ENCODE data around the gene CLDN6. TPM values are rescaled to one million over a fixed set of nuclear protein-coding genes. Genes with fewer than 3 reads are reported as not detected.

Gene CLDN6
- total RNA-seq, 2 experiments from 2014 or later = not detected

GRCh38 chr16:3004781-3005284 is 13.2 kb downstream of the CLDN6 start:
- Histone ChIP-seq H3K27ac (ENCODE audit: low read depth, low read length, poor library complexity, severe bottlenecking) (no peak overlapping the region), H3K9me2 (ENCODE audit: insufficient read depth, low read length) (no peaks in the 10 kb centered on the region), H3K4me3 (ENCODE audit: low read depth, low read length, poor library complexity, severe bottlenecking) (peak overlapping the region; percentile 50), H4K20me1 (ENCODE audit: insufficient read depth, low read length) (no peaks in the 10 kb centered on the region), H3K36me3 (ENCODE audit: insufficient read depth, low read length) (no peaks in the 10 kb centered on the region), H3K79me2 (ENCODE audit: insufficient read depth, low read depth, low read length) (no peaks in the 10 kb centered on the region), H3K9me3 (ENCODE audit: low read length) (no peaks in the 10 kb centered on the region), H3K4me1 (ENCODE audit: insufficient read depth, low read length, poor library complexity, severe bottlenecking) (peaks cover 23% of the 10 kb centered on the region), H3K4me2 (ENCODE audit: low read length) (peak overlapping the region; percentile 66), H2AFZ (ENCODE audit: low read length) (no peak overlapping the region)
- CTCF ChIA-PET (ENCODE audit: unreplicated experiment) = interaction anchor here (1.4 to 1.5 kb wide), 2 partner anchors 23 to 24 kb away, joined by 3 to 5 read pairs; partner anchors contain the start of gene PKMYT1
- BruUV-seq (replicated peaks) = no TSS peak
- DNase-seq (ENCODE audit: low spot score) = no peak
- intact Hi-C loops (cut with micrococcal nuclease; ENCODE audit: unreplicated experiment) = loop anchor here (1.0 to 2.0 kb wide), 2 partner anchors 36 to 54 kb away; partner anchors contain the start of gene PAQR4
- POLR2A ChIA-PET = interaction anchor here (0.6 to 1.3 kb wide), 2 partner anchors 23 to 44 kb away, joined by 3 to 4 read pairs; no protein-coding TSS in a partner anchor
- no peak for TF ChIP-seq EZH2phosphoT487 (IDR thresholded peaks at IDR 0.05; ENCODE audit: borderline replicate concordance, low read depth, low read length)
- no peak for TF ChIP-seq CTCF (conservative IDR thresholded peaks at IDR 0.05; ENCODE audit: low read length)

GRCh38 chr16:3004319-3004718 is 13.7 kb downstream of the CLDN6 start:
- Histone ChIP-seq H3K4me2 (ENCODE audit: low read length) (no peak overlapping the region; the same call in 1 of the 2 replicates), H3K36me3 (ENCODE audit: insufficient read depth, low read length) (no peaks in the 10 kb centered on the region), H2AFZ (ENCODE audit: low read length) (no peak overlapping the region), H4K20me1 (ENCODE audit: insufficient read depth, low read length) (no peaks in the 10 kb centered on the region), H3K9me2 (ENCODE audit: insufficient read depth, low read length) (no peaks in the 10 kb centered on the region), H3K9me3 (ENCODE audit: low read length) (no peaks in the 10 kb centered on the region), H3K4me3 (ENCODE audit: low read depth, low read length, poor library complexity, severe bottlenecking) (no peak overlapping the region), H3K27ac (ENCODE audit: low read depth, low read length, poor library complexity, severe bottlenecking) (no peak overlapping the region), H3K4me1 (ENCODE audit: insufficient read depth, low read length, poor library complexity, severe bottlenecking) (peaks cover 23% of the 10 kb centered on the region), H3K79me2 (ENCODE audit: insufficient read depth, low read depth, low read length) (no peaks in the 10 kb centered on the region)
- CTCF ChIA-PET (ENCODE audit: unreplicated experiment) = interaction anchor here (0.6 to 1.5 kb wide), 4 partner anchors 20 to 48 kb away, joined by 3 to 5 read pairs (median 4); partner anchors contain the start of gene PKMYT1
- POLR2A ChIA-PET = interaction anchor here (1.3 kb wide), 1 partner anchor 24 kb away, joined by 4 read pairs; no protein-coding TSS in a partner anchor
- DNase-seq (ENCODE audit: low spot score) = no peak
- TF ChIP-seq CTCF (conservative IDR thresholded peaks at IDR 0.05; ENCODE audit: low read length) (no peak), EZH2phosphoT487 (IDR thresholded peaks at IDR 0.05; ENCODE audit: borderline replicate concordance, low read depth, low read length) (no peak)
- no TSS peak for BruUV-seq (replicated peaks)
- intact Hi-C loops (cut with micrococcal nuclease; ENCODE audit: unreplicated experiment) = loop anchor here (1.0 to 2.0 kb wide), 2 partner anchors 35 to 54 kb away; partner anchors contain the start of gene PAQR4
